DMS 273 (cell line): ENCODE measurements around the gene ACOX2.

ENCODE experiments used
- DNase-seq: peaks from one replicate; lab custom pipeline; 2025; ENCODE audit not compliant: unreplicated experiment; lab: John Stamatoyannopoulos, UW

ACOX2 gene

GRCh38 chr3:58536501-58537411 is at the start of gene ACOX2:
Gene ACOX2 (minus strand): TSS chr3:58537190. CDS start chr3:58535106, 2,084 bp downstream.
- DNase-seq = peak; percentile 63

- no peak for DNase-seq
These were observed 49.0 kb upstream of the ACOX2 start for GRCh38 chr3:58585994-58586393.

- peak; percentile 92 for DNase-seq
These were observed 48.2 kb upstream of the ACOX2 start for GRCh38 chr3:58585005-58585786.

DNA sequence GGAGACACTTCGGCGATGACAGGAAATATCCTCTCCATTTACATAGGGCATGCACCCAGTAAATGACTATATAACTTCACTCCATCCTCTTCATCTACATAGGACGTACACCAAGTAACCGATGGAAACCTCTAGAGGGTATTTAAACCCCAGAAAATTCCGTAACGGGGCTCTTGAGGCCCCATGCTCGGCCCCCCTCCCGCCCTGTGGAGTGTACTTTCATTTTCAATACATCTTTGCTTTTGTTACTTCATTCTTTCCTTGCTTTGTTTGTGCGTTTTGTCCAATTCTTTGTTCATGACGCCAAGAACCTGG is 47.7 kb upstream of the ACOX2 start:
- DNase-seq = no peak

DNA sequence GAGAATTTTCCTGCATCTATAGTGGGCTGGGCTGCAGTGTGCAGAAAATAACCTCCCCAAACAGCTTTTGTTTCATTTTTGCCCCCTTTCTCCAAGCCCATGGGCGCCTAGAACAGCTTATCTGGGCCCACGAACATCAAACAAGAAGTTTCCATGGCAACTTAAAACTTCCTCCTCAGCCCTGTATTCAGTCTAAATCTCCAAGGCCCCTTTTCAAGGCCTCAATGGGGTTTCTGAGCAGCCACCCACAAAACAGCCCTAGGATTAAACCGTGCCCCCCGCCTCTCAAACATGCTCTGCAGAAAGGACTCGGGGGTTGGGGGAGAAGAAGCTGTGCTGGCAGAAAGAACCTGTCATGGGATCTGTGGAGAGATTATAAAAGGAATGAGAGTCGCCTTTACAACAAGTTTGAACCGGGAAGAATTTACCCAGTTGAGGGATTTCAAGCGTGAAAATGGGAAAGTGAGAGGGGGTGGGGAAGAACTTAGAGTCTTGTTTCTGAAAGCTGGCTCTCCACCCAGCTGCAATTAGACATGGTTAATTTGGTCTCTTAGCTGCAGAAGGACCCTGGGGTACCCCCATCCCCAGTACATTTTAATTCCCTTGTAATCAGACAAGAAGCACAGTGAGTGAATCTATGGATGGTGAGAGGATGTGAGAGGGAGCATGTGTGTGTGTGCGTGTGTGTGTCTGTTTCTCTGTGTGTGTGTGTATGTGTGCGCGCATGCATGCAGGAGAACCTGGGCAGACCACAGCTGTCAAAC is 44.5 kb upstream of the ACOX2 start:
- peak; percentile 49 for DNase-seq

DNA sequence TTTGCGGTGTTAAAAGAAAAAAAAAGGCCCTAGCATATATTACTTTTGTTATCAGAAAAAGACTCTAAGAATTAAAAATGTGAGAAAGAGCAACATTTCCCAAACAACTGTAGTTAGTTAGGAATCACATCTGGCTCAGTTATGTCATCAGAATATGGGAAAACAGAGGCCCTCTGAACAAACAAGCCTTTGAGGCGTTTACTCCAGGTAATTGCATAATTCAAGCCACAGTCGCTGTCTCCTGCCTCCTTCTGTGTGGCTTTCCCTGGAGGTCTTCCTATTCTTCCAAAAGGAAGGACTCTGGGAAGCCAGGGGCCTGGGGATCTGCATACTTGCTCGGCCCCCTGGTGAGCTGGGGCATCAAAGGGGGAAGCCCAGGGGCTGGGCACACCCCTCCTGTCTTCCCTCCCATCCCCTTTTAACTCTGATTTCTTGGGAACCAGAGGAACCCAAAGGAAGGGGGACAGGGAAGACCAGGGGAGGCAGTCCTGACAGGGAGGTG is 43.9 kb upstream of the ACOX2 start:
- no peak for DNase-seq

DNA sequence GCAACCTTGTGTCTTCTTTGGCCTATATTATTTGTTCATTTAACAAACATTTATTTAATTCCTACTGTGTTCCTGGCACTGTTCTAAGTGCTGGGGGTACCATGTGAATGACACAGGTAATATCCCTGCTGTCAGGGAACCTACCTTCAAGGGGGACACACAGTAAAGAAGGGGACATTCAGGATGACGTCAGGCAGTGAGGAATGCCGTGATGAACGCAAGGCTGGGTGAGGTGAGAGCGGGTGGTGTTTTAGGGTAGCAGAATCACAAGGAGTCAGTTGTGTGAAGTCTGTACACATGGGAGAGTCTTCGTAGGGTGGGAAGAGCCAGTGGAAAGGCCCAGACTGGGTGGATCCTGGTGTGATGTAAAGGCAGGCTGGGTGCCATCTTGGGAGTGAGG is 41.9 kb upstream of the ACOX2 start:
- DNase-seq = no peak

DNA sequence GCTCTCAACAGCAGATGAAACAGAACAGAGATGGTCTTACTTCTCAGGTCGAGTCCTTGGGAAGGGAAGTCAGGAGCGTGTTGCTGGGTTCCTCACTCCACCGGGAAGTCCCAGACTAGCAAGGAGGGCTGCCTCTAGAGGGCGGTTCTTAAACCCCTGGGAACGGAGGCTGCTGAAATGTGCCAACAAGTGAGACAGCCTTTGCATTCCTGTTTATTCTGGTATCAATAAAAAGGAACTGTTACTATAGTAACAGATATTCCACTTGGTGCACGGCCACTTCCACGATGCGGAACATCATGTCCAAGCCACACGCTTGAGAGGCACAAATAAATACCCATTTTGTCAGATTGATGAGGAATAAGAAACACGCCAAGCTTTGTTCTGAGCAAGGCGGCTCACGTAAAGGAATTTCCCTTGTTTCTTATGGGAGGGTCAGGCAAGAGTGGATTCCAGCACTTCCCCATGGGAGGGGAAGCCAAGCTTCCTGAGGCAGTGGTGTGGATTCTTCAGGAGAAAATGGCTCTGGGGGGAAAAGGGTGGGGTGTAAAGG is 40.4 kb upstream of the ACOX2 start, which contains the start of gene FAM107A:
Gene FAM107A, minus strand, starts transcription at position 123 of the 553 bp plus-strand sequence. CDS start 7,531 bp downstream, outside the sequence.
- peak; percentile 13 for DNase-seq

DNA sequence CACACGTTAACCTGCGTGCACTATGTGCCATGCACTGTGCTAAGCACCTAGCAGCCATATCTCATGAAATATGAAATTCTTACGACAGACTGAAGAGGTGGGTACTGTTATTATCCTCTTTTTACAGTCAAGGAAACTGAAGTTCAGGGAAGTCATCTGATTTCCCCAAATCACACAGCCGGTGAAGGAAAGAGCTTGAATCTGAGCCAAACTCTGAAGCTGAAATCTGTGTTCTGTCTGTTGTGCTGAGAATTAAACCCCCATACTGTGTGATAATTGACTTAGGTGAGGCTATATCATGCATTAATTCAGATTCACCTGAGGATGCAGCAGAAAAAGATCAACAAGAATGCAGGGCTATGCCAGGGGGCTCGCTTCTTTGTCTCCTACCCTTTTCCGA is 39.7 kb upstream of the ACOX2 start:
- DNase-seq = no peak

DNA sequence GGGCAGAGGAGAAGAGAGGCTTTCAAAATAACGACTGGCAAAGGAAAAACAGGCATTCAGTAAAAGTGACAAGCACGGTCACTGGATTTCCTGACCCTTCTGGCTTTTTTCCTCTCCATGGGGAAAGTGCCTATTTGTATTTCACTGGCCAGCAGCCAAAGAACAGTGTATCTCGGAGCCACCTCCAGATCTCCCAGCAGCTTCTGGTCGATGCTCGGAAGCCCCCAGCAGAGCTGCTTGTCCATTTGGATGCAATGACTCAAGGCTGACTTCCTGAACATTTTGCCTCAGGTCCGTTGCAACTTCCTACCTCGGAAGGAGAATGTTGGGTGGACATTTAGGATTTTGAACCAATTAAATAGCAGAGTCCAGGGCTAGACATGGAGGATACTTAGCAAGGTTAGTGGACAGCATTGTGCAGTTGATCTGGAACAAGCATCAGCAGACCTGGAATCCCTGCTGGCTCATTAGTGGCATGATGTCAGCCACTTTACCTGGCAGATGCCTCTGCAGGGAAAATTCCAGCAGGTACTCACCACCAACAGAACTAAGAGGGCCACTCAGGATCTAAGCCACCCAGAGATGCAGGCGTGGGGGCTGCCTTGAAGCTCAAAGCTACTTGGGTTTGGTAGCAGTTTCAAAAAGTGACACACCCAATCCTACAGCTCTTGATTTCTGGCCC is 39.1 kb upstream of the ACOX2 start:
- DNase-seq = peak; percentile 16

DNA sequence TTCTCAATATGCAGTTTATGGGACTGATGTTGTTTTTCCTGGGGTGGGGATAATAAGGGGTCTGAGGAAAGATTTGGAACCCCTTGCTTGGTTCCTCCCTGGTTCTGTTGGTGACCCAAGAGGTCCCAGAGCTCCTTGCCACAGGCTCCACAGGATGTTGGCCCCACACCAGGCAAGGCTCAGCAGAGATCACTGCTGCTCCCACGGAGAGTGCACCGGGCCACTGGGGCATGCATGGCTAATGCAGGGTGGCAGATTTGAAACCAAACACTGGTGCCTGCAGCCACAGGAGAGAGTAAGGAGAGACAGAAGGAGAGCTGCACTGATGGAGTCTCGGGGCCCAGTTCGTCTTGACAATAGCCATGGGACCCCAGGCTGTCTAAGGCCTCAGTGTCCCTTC is 37.7 kb upstream of the ACOX2 start:
- no peak for DNase-seq

DNA sequence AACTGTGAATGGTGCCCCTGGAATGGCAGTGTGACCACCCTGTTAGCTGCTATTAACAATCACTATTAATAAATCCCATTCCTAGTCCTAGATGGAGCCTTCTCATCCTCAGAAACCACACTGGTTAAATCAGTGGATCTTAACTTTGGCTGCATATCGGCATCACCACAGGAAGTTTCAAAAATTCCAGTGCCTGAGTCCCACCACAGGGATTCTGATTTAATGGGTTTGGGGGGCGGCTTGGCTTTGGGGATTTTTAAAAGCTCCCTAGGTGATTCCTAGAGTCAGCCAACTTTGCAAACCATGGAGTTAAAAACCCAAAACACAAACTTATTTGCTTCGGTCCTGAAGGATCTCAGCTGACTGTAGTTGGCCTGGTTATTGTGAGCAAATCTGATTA is 37.1 kb upstream of the ACOX2 start:
- DNase-seq = no peak

DNA sequence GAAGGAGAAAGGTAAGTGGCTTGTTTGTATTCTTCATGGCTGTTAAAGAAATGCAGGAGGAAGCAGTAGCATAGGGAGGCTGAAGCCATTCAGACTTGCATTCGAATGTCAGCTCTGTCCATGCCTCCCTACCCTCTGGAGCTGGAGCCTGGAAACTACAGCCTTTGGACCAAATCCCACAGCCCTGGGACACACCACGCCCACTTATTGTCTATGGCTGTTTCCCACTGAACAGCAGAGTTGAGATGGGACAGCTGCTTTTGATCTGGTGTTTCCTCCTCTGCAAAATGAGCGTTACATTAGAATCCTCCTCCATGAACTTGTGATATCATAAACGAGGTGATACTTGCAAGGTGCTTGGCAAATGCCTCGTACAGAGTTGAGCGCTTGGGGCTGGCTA is 36.6 kb upstream of the ACOX2 start:
- no peak for DNase-seq

GRCh38 chr3:58572634-58573230 is 35.7 kb upstream of the ACOX2 start:
- no peak for DNase-seq

DNA sequence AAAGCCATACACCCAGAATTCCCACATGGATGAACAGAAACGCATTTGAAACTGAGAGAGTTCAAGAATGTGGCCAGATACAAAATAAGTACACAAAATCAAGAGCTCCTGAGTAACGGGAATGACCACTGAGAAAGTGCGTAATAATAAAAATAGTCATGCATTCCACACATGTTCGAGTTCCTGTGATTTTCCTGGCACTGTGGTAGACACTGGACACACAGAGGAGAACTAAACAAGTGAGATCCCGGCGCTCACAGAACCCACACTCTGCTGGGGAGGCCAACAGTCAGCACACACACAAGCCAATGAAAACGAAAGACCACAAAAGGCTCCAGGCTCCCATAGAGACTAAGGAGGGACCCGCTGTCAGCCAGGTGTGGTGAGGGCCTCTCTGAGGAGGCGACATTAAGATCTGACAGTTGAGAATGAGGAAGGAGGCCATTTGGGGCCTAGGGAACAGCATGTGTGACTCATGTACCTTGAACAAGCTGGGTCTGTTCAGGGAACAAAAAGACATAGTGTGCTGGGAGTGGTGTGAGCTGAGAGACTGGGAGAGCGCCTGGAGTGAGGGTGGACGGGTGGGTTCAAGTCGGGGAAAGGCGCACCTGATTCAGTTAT is 35.1 kb upstream of the ACOX2 start:
- DNase-seq = no peak

GRCh38 chr3:58570851-58571250 is 33.9 kb upstream of the ACOX2 start:
- no peak for DNase-seq

GRCh38 chr3:58569287-58570001 is 32.5 kb upstream of the ACOX2 start:
- no peak for DNase-seq

DNA sequence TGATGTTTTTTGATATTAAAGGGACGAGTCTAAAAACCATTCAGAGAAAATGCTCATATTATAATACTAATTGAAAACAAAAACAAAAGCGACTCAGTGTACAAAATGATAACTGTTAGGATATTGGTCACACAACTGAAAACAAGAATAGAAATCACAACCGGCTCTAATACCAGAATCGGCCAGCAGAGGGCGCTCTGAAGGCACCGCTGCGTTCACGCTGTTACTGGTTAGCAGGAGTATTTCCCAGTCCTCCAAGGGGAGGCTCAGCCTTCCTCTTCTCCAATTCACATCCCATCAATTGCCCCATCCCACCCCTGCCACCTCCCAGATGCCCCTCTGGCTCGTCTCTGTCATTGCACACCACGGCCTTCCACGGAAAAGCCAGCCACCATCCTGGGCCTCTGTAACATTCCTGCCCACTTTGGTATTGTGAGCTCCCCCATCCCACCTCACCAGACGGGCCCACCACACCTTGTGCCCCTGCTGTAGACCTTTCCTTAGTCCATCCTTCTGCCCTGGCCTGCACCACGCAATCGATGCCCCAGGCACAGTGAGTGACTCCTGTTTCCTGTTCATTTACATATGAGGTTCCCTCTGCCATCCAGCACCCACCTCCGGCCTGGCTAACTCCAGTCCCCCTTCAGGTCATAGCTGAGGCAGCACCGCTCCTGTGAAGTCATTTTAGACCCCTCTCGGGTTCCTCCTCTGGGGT is 31.7 kb upstream of the ACOX2 start:
- DNase-seq = peak; percentile 81
